IMR-90 (cell line): ENCODE measurements around the gene SPRY1. TPM values are rescaled to one million over a fixed set of nuclear protein-coding genes. Genes with fewer than 3 reads are reported as not detected.

Experiments
- ATAC-seq: fragments of 200-7000 bp; cut with Tn5 transposase; 2 replicates; pipeline ENCODE4 v1.9.1; 2020; ENCODE audit warnings: low read depth, mild to moderate bottlenecking, moderate library complexity
- BruUV-seq: library from RNA; stranded (reverse); fragments of 400-500 nt; replicated peaks from 2 replicates; lab custom pipeline; 2021; lab: Mats Ljungman, UMichigan
- CTCF ChIA-PET: fragments of 300-600 bp; formaldehyde crosslinking; extraction: SDS; loops from one replicate; lab custom pipeline; 2021; ENCODE audit warnings: antibody characterized with exemption; lab: Yijun Ruan, JAX
- POLR2A ChIA-PET: fragments of 300-600 bp; sonication (Branson Sonifier 250); formaldehyde crosslinking; loops from one replicate; lab custom pipeline; 2022; ENCODE audit warnings: antibody characterized with exemption; ENCODE audit not compliant: unreplicated experiment; lab: Charles Lee
- DNase-seq: peaks from one replicate; pipeline ENCODE4 v3.0.0; 2013
- H2AFZ ChIP-seq: replicated peaks from 2 replicates; pipeline ENCODE3; 2013; ENCODE audit warnings: low read length, mild to moderate bottlenecking; ENCODE audit not compliant: poor library complexity
- H2AK5ac ChIP-seq: 2 replicates; pipeline ENCODE4 v1.6.1; 2013; ENCODE audit warnings: low read depth, low read length, inconsistent platforms
- H2AK9ac ChIP-seq: replicated peaks from 2 replicates; pipeline ENCODE3; 2013; ENCODE audit warnings: mild to moderate bottlenecking, low read depth, low read length, moderate library complexity; ENCODE audit not compliant: poor library complexity
- H2BK120ac ChIP-seq: 2 replicates; pipeline ENCODE4 v1.6.1; 2013; ENCODE audit warnings: low read depth, low read length, inconsistent platforms
- H2BK15ac ChIP-seq: 3 replicates; pipeline ENCODE4 v1.6.1; 2013; ENCODE audit warnings: low read depth, low read length, inconsistent platforms
- H2BK20ac ChIP-seq: 2 replicates; pipeline ENCODE4 v1.6.1; 2013; ENCODE audit warnings: low read depth, mild to moderate bottlenecking, inconsistent platforms, low read length, moderate library complexity
- H2BK5ac ChIP-seq: 2 replicates; pipeline ENCODE4 v1.6.1; 2013; ENCODE audit warnings: mild to moderate bottlenecking, low read depth, low read length, inconsistent platforms; ENCODE audit not compliant: poor library complexity, severe bottlenecking
- H3K14ac ChIP-seq: replicated peaks from 2 replicates; pipeline ENCODE4 v1.6.1; 2013; ENCODE audit warnings: low read depth, low read length, inconsistent platforms
- H3K18ac ChIP-seq: 2 replicates; pipeline ENCODE4 v1.6.1; 2013; ENCODE audit warnings: low read depth, low read length, control low read depth
- H3K23ac ChIP-seq: 2 replicates; pipeline ENCODE4 v1.6.1; 2013; ENCODE audit warnings: low read depth, low read length, inconsistent platforms
- H3K27ac ChIP-seq: 2 replicates; pipeline ENCODE4 v1.5.1; 2013; ENCODE audit warnings: mild to moderate bottlenecking, control low read depth, low read length; ENCODE audit not compliant: insufficient read depth
- H3K27me3 ChIP-seq: 2 replicates; pipeline ENCODE4 v1.6.1; 2013; ENCODE audit warnings: low read length; ENCODE audit not compliant: control insufficient read depth, insufficient read depth
- H3K36me3 ChIP-seq: 2 replicates; pipeline ENCODE4 v1.6.1; 2013; ENCODE audit warnings: low read length, mixed read lengths; ENCODE audit not compliant: control insufficient read depth, insufficient read depth
- H3K4ac ChIP-seq: 2 replicates; pipeline ENCODE4 v1.6.1; 2013; ENCODE audit warnings: low read depth, low read length, inconsistent platforms
- H3K4me1 ChIP-seq: 2 replicates; pipeline ENCODE4 v1.6.1; 2013; ENCODE audit warnings: low read length, mixed read lengths; ENCODE audit not compliant: control insufficient read depth, insufficient read depth
- H3K4me2 ChIP-seq: 2 replicates; pipeline ENCODE4 v1.6.1; 2013; ENCODE audit warnings: low read depth, mild to moderate bottlenecking, control low read depth, low read length, moderate library complexity
- H3K4me3 ChIP-seq: 2 replicates; pipeline ENCODE4 v1.5.1; 2013; ENCODE audit warnings: low read depth, mild to moderate bottlenecking, control low read depth, low read length, moderate library complexity; ENCODE audit not compliant: insufficient read depth
- H3K56ac ChIP-seq: 2 replicates; pipeline ENCODE4 v1.6.1; 2013; ENCODE audit warnings: low read length, inconsistent platforms; ENCODE audit not compliant: insufficient read depth; ENCODE audit errors: extremely low read depth
- H3K79me1 ChIP-seq, 2 experiments: 2 replicates each; pipeline ENCODE4 v1.6.1; 2013; ENCODE audit warnings: low read length in 2 of 2, inconsistent platforms in 1 of 2, low read depth in 1 of 2
- H3K9ac ChIP-seq: 2 replicates; pipeline ENCODE4 v1.6.1; 2013; ENCODE audit warnings: low read depth, low read length, control low read depth
- H3K9me1 ChIP-seq: 2 replicates; pipeline ENCODE4 v1.6.1; 2013; ENCODE audit warnings: low read length, inconsistent platforms; ENCODE audit not compliant: insufficient read depth
- H3K9me3 ChIP-seq: 2 replicates; pipeline ENCODE4 v1.6.1; 2013; ENCODE audit warnings: low read length; ENCODE audit not compliant: control insufficient read depth, insufficient read depth
- H4K20me1 ChIP-seq: 2 replicates; pipeline ENCODE4 v1.6.1; 2013; ENCODE audit warnings: low read length, inconsistent platforms; ENCODE audit not compliant: insufficient read depth
- H4K5ac ChIP-seq: 2 replicates; pipeline ENCODE4 v1.6.1; 2013; ENCODE audit warnings: mild to moderate bottlenecking, low read depth, low read length, control low read depth
- H4K8ac ChIP-seq, 2 experiments: 2 replicates each; pipeline ENCODE4 v1.6.1; 2013; ENCODE audit warnings: low read depth in 2 of 2, low read length in 2 of 2, control low read depth in 1 of 2, inconsistent platforms in 1 of 2
- H4K91ac ChIP-seq: 2 replicates; pipeline ENCODE4 v1.6.1; 2013; ENCODE audit warnings: low read depth, low read length, inconsistent platforms; ENCODE audit not compliant: insufficient read depth
- BHLHE40 ChIP-seq: fragments of 150-350 bp; IDR thresholded peaks from 2 replicates; pipeline ENCODE4 v1.6.1; 2016; ENCODE audit warnings: mild to moderate bottlenecking, low read depth, low read length
- CEBPB ChIP-seq: IDR thresholded peaks from 2 replicates; pipeline ENCODE4 v1.6.1; 2012; ENCODE audit warnings: low read depth, low read length, improper control_type of control experiment
- CHD1 ChIP-seq: IDR thresholded peaks from 2 replicates; pipeline ENCODE4 v1.6.1; 2012; ENCODE audit warnings: low read depth, low read length, improper control_type of control experiment
- CTCF ChIP-seq: conservative IDR thresholded peaks from 2 replicates; pipeline ENCODE4 v1.5.1; 2012; ENCODE audit warnings: mild to moderate bottlenecking, low read depth, low read length, improper control_type of control experiment
- ELK1 ChIP-seq: fragments of 150-350 bp; IDR thresholded peaks from 2 replicates; pipeline ENCODE4 v1.6.1; 2016; ENCODE audit warnings: low read depth, mild to moderate bottlenecking, low read length, moderate library complexity, borderline replicate concordance
- FOS ChIP-seq: fragments of 150-350 bp; IDR thresholded peaks from 2 replicates; pipeline ENCODE4 v1.6.1; 2016; ENCODE audit warnings: low read depth, low read length
- MAFK ChIP-seq: IDR thresholded peaks from 2 replicates; pipeline ENCODE4 v1.6.1; 2012; ENCODE audit warnings: low read depth, low read length, improper control_type of control experiment
- MAZ ChIP-seq: IDR thresholded peaks from 2 replicates; pipeline ENCODE4 v1.6.1; 2012; ENCODE audit warnings: low read depth, mild to moderate bottlenecking, low read length, improper control_type of control experiment, moderate library complexity, borderline replicate concordance
- NFE2L2 ChIP-seq: fragments of 150-350 bp; IDR thresholded peaks from 2 replicates; pipeline ENCODE4 v1.6.1; 2016; ENCODE audit warnings: low read depth, mild to moderate bottlenecking, low read length
- POLR2A ChIP-seq: IDR thresholded peaks from 2 replicates; pipeline ENCODE4 v1.6.1; 2012; ENCODE audit warnings: mild to moderate bottlenecking, low read depth, low read length
- RAD21 ChIP-seq: IDR thresholded peaks from 2 replicates; pipeline ENCODE4 v1.6.1; 2012; ENCODE audit warnings: low read length, improper control_type of control experiment
- RCOR1 ChIP-seq: IDR thresholded peaks from 2 replicates; pipeline ENCODE4 v1.6.1; 2012; ENCODE audit warnings: mild to moderate bottlenecking, low read length, improper control_type of control experiment; ENCODE audit not compliant: insufficient replicate concordance
- RFX5 ChIP-seq: IDR thresholded peaks from 2 replicates; pipeline ENCODE4 v1.8.0; 2012; ENCODE audit warnings: low read depth, mild to moderate bottlenecking, low read length, moderate library complexity
- SMC3 ChIP-seq: fragments of 150-350 bp; IDR thresholded peaks from 2 replicates; pipeline ENCODE4 v1.6.1; 2016; ENCODE audit warnings: low read depth, mild to moderate bottlenecking, antibody characterized with exemption, low read length, moderate library complexity
- USF2 ChIP-seq: fragments of 150-350 bp; IDR thresholded peaks from 2 replicates; pipeline ENCODE4 v1.6.1; 2017; ENCODE audit warnings: mild to moderate bottlenecking, antibody characterized with exemption, low read length, low read depth
- WGBS, 2 experiments: methylation state at CpG; one replicate each; pipeline versions ENCODE4 v1.1.5 to v1.1.7; 2013; ENCODE audit warnings: missing lambda C conversion rate in 2 of 2; ENCODE audit not compliant: insufficient read length in 1 of 2; ENCODE audit errors: extremely low coverage in 2 of 2; 5-methylcytosine and 5-hydroxymethylcytosine counted together
- dilution Hi-C: fragments of 300-500 bp; cut with HindIII; formaldehyde crosslinking; loops from one replicate; pipeline ENCODE4 v1.14.3; 2018; ENCODE audit warnings: low sequenced_read_pairs; ENCODE audit not compliant: unreplicated experiment
- in situ Hi-C: fragments of 300-500 bp; cut with MboI; formaldehyde crosslinking; loops from 3 replicates; pipeline ENCODE4 v1.14.3; 2019; ENCODE audit warnings: low sequenced_read_pairs, inconsistent platforms, mixed read lengths
- intact Hi-C: fragments of 100-400 bp; cut with micrococcal nuclease; formaldehyde crosslinking; loops from 2 replicates; pipeline ENCODE4 v1.10.0; 2022
- polyA plus RNA-seq, 3 experiments: library from polyadenylated mRNA; depleted of rRNA; stranded (reverse); fragments of >200 nt; gene quantifications; 2 replicates each; pipeline ENCODE4 v1.2.3, GENCODE V29; 2012; ENCODE audit warnings: low replicate concordance in 1 of 3
- total RNA-seq: library from RNA; depleted of rRNA; stranded (reverse); fragments of >200 nt; gene quantifications from 2 replicates; pipeline ENCODE4 v1.2.3, GENCODE V29; 2012

SPRY1 gene
- total and polyA plus RNA-seq, 2 of the 4 experiments (the other 2 are of a cell fraction) = 1.4 to 2.2 TPM

GRCh38 chr4:123412091-123412505, 15.5 kb downstream of the SPRY1 start:
- no TSS peak for BruUV-seq
- WGBS, 2 experiments = no CpG with 5 or more reads among the region's 1 CpG
- no peak overlapping the region for H2AFZ ChIP-seq
- ATAC-seq = no peak
- no peak overlapping the region for H3K23ac ChIP-seq
- H4K20me1 ChIP-seq = no peaks in the 10 kb centered on the region
- ChIA-PET CTCF (no interaction called here), POLR2A (no interaction called here)
- H3K9me3 ChIP-seq = no peaks in the 10 kb centered on the region
- H3K4me2 ChIP-seq = no peak overlapping the region
- no peak overlapping the region for H4K91ac ChIP-seq
- no peak overlapping the region for H2BK120ac ChIP-seq
- H3K9me1 ChIP-seq = no peaks in the 10 kb centered on the region
- no peaks in the 10 kb centered on the region for H3K36me3 ChIP-seq
- H3K4ac ChIP-seq = no peak overlapping the region
- no peak for DNase-seq
- dilution Hi-C loops (no loop called here), in situ Hi-C loops (no loop called here), intact Hi-C loops (no loop called here)
- no peaks in the 10 kb centered on the region for H3K79me1 ChIP-seq
- no peak overlapping the region for H2AK9ac ChIP-seq
- TF ChIP-seq BHLHE40 (no peak), CHD1 (no peak), USF2 (no peak), RFX5 (no peak), FOS (no peak), MAZ (no peak), ELK1 (no peak), CTCF (no peak), MAFK (no peak), RAD21 (no peak), NFE2L2 (no peak), SMC3 (no peak), CEBPB (no peak), RCOR1 (no peak), POLR2A (no peak)
- peak overlapping the region; percentile 58 for H2AK5ac ChIP-seq
- no peak overlapping the region; the same call in 1 of the 2 replicates for H4K5ac ChIP-seq
- H3K4me1 ChIP-seq = peaks cover 14% of the 10 kb centered on the region
- H3K27ac ChIP-seq = no peak overlapping the region
- H2BK5ac ChIP-seq = no peak overlapping the region
- peak overlapping the region in 1 of 2 experiments; percentile 39; a peak in 2 of 4 replicates for H4K8ac ChIP-seq
- H3K27me3 ChIP-seq = no peaks in the 10 kb centered on the region
- H3K14ac ChIP-seq = no peak overlapping the region
- no peak overlapping the region for H3K18ac ChIP-seq
- H3K4me3 ChIP-seq = no peak overlapping the region
- H2BK20ac ChIP-seq = no peak overlapping the region
- no peak overlapping the region for H3K9ac ChIP-seq
- H3K56ac ChIP-seq = no peak overlapping the region
- H2BK15ac ChIP-seq = peak overlapping the region; percentile 78; the same call in 1 of the 3 replicates
